H1 (cell line): ENCODE data around the gene TMEM82. TPM values are rescaled to one million over a fixed set of nuclear protein-coding genes. Genes with fewer than 3 reads are reported as not detected.
A peak's percentile ranks its signal among the peaks of the same experiment; 100 is the strongest.

Experiments used
- CTCF ChIA-PET: fragments of 300-600 bp; sonication (Branson Sonifier 250); formaldehyde crosslinking; loops from one replicate; lab custom pipeline; 2021; ENCODE audit not compliant: partially characterized antibody; lab: Charles Lee
- POLR2A ChIA-PET: fragments of 300-600 bp; sonication (Branson Sonifier 250); formaldehyde crosslinking; loops from one replicate; lab custom pipeline; 2021; ENCODE audit warnings: inconsistent platforms; ENCODE audit not compliant: partially characterized antibody; lab: Charles Lee
- DNase-seq, 2 experiments: peaks; one replicate each; pipeline versions ENCODE4 v3.0.0 to v3.0.0-alpha.2; 2010 to 2022; ENCODE audit warnings: low spot score in 2 of 2, low read depth in 1 of 2, mixed read lengths in 1 of 2
- FAIRE-seq: peaks from 2 replicates; lab custom pipeline; 2011; peaks lifted over from hg19 to GRCh38; lab: Jason Lieb, UNC
- H2AFZ ChIP-seq: 2 replicates; pipeline ENCODE4 v1.8.1; 2012; ENCODE audit warnings: low read length, inconsistent platforms
- H2AK5ac ChIP-seq: 2 replicates; pipeline ENCODE4 v1.6.1; 2013; ENCODE audit warnings: low read depth, low read length
- H2BK120ac ChIP-seq: replicated peaks from 2 replicates; pipeline ENCODE3; 2013; ENCODE audit warnings: low read depth, low read length, inconsistent platforms
- H2BK12ac ChIP-seq: 2 replicates; pipeline ENCODE4 v1.6.1; 2013; ENCODE audit warnings: low read depth, low read length
- H2BK15ac ChIP-seq: 2 replicates; pipeline ENCODE4 v1.6.1; 2013; ENCODE audit warnings: low read length
- H2BK20ac ChIP-seq: 2 replicates; pipeline ENCODE4 v1.6.1; 2013; ENCODE audit warnings: low read length
- H2BK5ac ChIP-seq: 2 replicates; pipeline ENCODE4 v1.6.1; 2013; ENCODE audit warnings: low read depth, low read length
- H3K14ac ChIP-seq: 2 replicates; pipeline ENCODE4 v1.6.1; 2013; ENCODE audit warnings: inconsistent platforms; ENCODE audit not compliant: insufficient read length
- H3K18ac ChIP-seq: 2 replicates; pipeline ENCODE4 v1.6.1; 2013; ENCODE audit warnings: low read length; ENCODE audit errors: extremely low read depth
- H3K23ac ChIP-seq: 2 replicates; pipeline ENCODE4 v1.6.1; 2013; ENCODE audit warnings: inconsistent platforms; ENCODE audit not compliant: insufficient read length
- H3K23me2 ChIP-seq: 2 replicates; pipeline ENCODE4 v1.6.1; 2013; ENCODE audit warnings: low read depth, low read length
- H3K27ac ChIP-seq: 2 replicates; pipeline ENCODE4 v1.6.1; 2011; ENCODE audit warnings: low read depth, low read length, inconsistent platforms
- H3K27me3 ChIP-seq, 4 experiments: replicated peaks in 1 of 4; 1 replicate in 1 of 4; 2 replicates in 3 of 4; pipeline versions ENCODE4 v1.6.1 to v1.8.1; 2011 to 2013; ENCODE audit warnings: low read length in 3 of 4, mild to moderate bottlenecking in 3 of 4, inconsistent platforms in 2 of 4, mixed read lengths in 2 of 4, moderate library complexity in 1 of 4; ENCODE audit not compliant: control insufficient read depth in 3 of 4, insufficient read depth in 3 of 4; ENCODE audit errors: extremely low read depth in 1 of 4
- H3K36me3 ChIP-seq, 4 experiments: 2 replicates each; pipeline versions ENCODE4 v1.6.1 to v1.8.1; 2011 to 2013; ENCODE audit warnings: mild to moderate bottlenecking in 4 of 4, low read length in 3 of 4, moderate library complexity in 2 of 4, control low read depth in 1 of 4, inconsistent platforms in 1 of 4; ENCODE audit not compliant: insufficient read depth in 4 of 4, control insufficient read depth in 2 of 4
- H3K4ac ChIP-seq: replicated peaks from 2 replicates; pipeline ENCODE3; 2013; ENCODE audit warnings: low read length, low read depth, mixed read lengths, inconsistent platforms; ENCODE audit not compliant: insufficient read length
- H3K4me1 ChIP-seq, 4 experiments: replicated peaks in 1 of 4; 1 replicate in 1 of 4; 2 replicates in 3 of 4; pipeline versions ENCODE4 v1.6.1 to v1.8.1; 2011 to 2013; ENCODE audit warnings: low read length in 3 of 4, inconsistent platforms in 2 of 4, mixed read lengths in 1 of 4; ENCODE audit not compliant: insufficient read depth in 4 of 4, control insufficient read depth in 3 of 4
- H3K4me2 ChIP-seq, 2 experiments: 2 replicates each; pipeline versions ENCODE4 v1.6.1 to v1.8.1; 2011 to 2013; ENCODE audit warnings: low read depth in 2 of 2, low read length in 2 of 2, control low read depth in 1 of 2, inconsistent platforms in 1 of 2, mild to moderate bottlenecking in 1 of 2; ENCODE audit not compliant: insufficient read depth in 1 of 2
- H3K4me3 ChIP-seq, 4 experiments: fragments of 200-600, 300-600 bp in 1 of 4; sonication (generic), shearing (Covaris generic), sonication (Bioruptor Twin) in 1 of 4; 2 replicates each; pipeline versions ENCODE4 v1.5.1 to v1.8.1; 2011 to 2016; ENCODE audit warnings: low read length in 4 of 4, low read depth in 3 of 4, control low read depth in 2 of 4, inconsistent platforms in 2 of 4, mild to moderate bottlenecking in 2 of 4, mixed read lengths in 1 of 4, moderate library complexity in 1 of 4; ENCODE audit not compliant: insufficient read depth in 2 of 4; ENCODE audit errors: extremely low read depth in 1 of 4
- H3K56ac ChIP-seq: replicated peaks from 2 replicates; pipeline ENCODE3; 2013; ENCODE audit warnings: low read depth, mild to moderate bottlenecking, mixed read lengths, low read length, inconsistent platforms; ENCODE audit not compliant: insufficient read length
- H3K79me1 ChIP-seq: 2 replicates; pipeline ENCODE4 v1.6.1; 2013; ENCODE audit warnings: low read depth, low read length, control low read depth
- H3K79me2 ChIP-seq, 2 experiments: 2 replicates each; pipeline versions ENCODE4 v1.6.1 to v1.8.1; 2012 to 2013; ENCODE audit warnings: low read length in 2 of 2, mild to moderate bottlenecking in 2 of 2, inconsistent platforms in 1 of 2; ENCODE audit not compliant: insufficient read depth in 2 of 2, control insufficient read depth in 1 of 2
- H3K9ac ChIP-seq, 4 experiments: replicated peaks in 1 of 4; 1 replicate in 1 of 4; 2 replicates in 3 of 4; pipeline versions ENCODE4 v1.6.1 to v1.8.1; 2011 to 2013; ENCODE audit warnings: low read depth in 3 of 4, low read length in 3 of 4, control low read depth in 2 of 4, mild to moderate bottlenecking in 2 of 4, moderate library complexity in 2 of 4, inconsistent platforms in 1 of 4; ENCODE audit errors: extremely low read depth in 1 of 4
- H3K9me3 ChIP-seq, 2 experiments: 2 replicates each; pipeline versions ENCODE4 v1.6.1 to v1.8.1; 2012 to 2013; ENCODE audit warnings: mild to moderate bottlenecking in 2 of 2, moderate library complexity in 2 of 2, control low read depth in 1 of 2, inconsistent platforms in 1 of 2, low read depth in 1 of 2, low read length in 1 of 2, mixed read lengths in 1 of 2; ENCODE audit not compliant: insufficient read depth in 2 of 2
- H4K20me1 ChIP-seq, 2 experiments: replicated peaks in 1 of 2; 2 replicates each; pipeline versions ENCODE3 to v1.8.1; 2011 to 2013; ENCODE audit warnings: inconsistent platforms in 2 of 2, low read length in 2 of 2, mild to moderate bottlenecking in 1 of 2; ENCODE audit not compliant: insufficient read depth in 2 of 2, control insufficient read depth in 1 of 2
- H4K5ac ChIP-seq: 2 replicates; pipeline ENCODE4 v1.6.1; 2013; ENCODE audit warnings: low read length, low read depth, mixed read lengths, inconsistent platforms; ENCODE audit not compliant: insufficient read length
- H4K8ac ChIP-seq: 2 replicates; pipeline ENCODE4 v1.8.0; 2013; ENCODE audit warnings: mild to moderate bottlenecking, moderate library complexity, low read length, inconsistent platforms; ENCODE audit not compliant: insufficient read depth; ENCODE audit errors: extremely low read depth
- H4K91ac ChIP-seq: replicated peaks from 2 replicates; pipeline ENCODE3; 2013; ENCODE audit warnings: low read length, mixed read lengths, inconsistent platforms; ENCODE audit not compliant: insufficient read length
- CBX8 ChIP-seq: fragments of 300-800, 300-1000 bp; sonication (generic); IDR thresholded peaks from 2 replicates; pipeline ENCODE4 v1.7.1; 2016; ENCODE audit warnings: low read depth, low read length, borderline replicate concordance
- CREB1 ChIP-seq: IDR thresholded peaks from 2 replicates; pipeline ENCODE4 v1.6.1; 2012; ENCODE audit warnings: inconsistent platforms
- HDAC6 ChIP-seq: IDR thresholded peaks from one replicate; pipeline ENCODE4 v1.7.1; 2012; ENCODE audit warnings: low read depth, mild to moderate bottlenecking, inconsistent platforms, low read length, moderate library complexity
- KDM5A ChIP-seq: fragments of 200-600 bp; IDR thresholded peaks from 2 replicates; pipeline ENCODE4 v1.7.1; 2012; ENCODE audit warnings: mild to moderate bottlenecking, low read length, inconsistent platforms, mixed read lengths
- POU5F1 ChIP-seq: IDR thresholded peaks from 2 replicates; pipeline ENCODE4 v1.6.1; 2011; ENCODE audit warnings: low read depth, mild to moderate bottlenecking, low read length, moderate library complexity
- RFX5 ChIP-seq: IDR thresholded peaks from 2 replicates; pipeline ENCODE4 v1.6.1; 2011; ENCODE audit warnings: low read depth, low read length, improper control_type of control experiment, borderline replicate concordance
- RNF2 ChIP-seq: fragments of 200-900, 300-1000 bp; sonication (generic); IDR thresholded peaks from 2 replicates; pipeline ENCODE4 v1.7.1; 2016; ENCODE audit warnings: borderline replicate concordance, low read depth, mild to moderate bottlenecking, antibody characterized with exemption, low read length; ENCODE audit not compliant: poor library complexity, severe bottlenecking; ENCODE audit errors: missing control alignments
- RXRA ChIP-seq: IDR thresholded peaks from 2 replicates; pipeline ENCODE4 v1.6.1; 2011; ENCODE audit warnings: low read depth, mild to moderate bottlenecking, low read length, moderate library complexity; ENCODE audit not compliant: insufficient read depth
- SIN3A ChIP-seq, 2 experiments: IDR thresholded peaks in 1 of 2; conservative IDR thresholded peaks in 1 of 2; 2 replicates each; pipeline ENCODE4 v1.6.1; 2011 to 2012; ENCODE audit warnings: low read length in 2 of 2, improper control_type of control experiment in 1 of 2, low read depth in 1 of 2, mild to moderate bottlenecking in 1 of 2
- SP2 ChIP-seq: IDR thresholded peaks from 2 replicates; pipeline ENCODE4 v1.6.1; 2012; ENCODE audit warnings: mild to moderate bottlenecking, low read length, inconsistent platforms
- SUZ12 ChIP-seq: fragments of 200-600 bp; sonication (generic); IDR thresholded peaks from 2 replicates; pipeline ENCODE4 v1.6.1; 2012; ENCODE audit warnings: mild to moderate bottlenecking, inconsistent platforms, low read length, moderate library complexity, mixed read lengths
- TAF1 ChIP-seq: IDR thresholded peaks from 2 replicates; pipeline ENCODE4 v1.6.1; 2011; ENCODE audit warnings: mild to moderate bottlenecking, low read depth, low read length
- YY1 ChIP-seq: IDR thresholded peaks from 2 replicates; pipeline ENCODE4 v1.6.1; 2011; ENCODE audit warnings: low read depth, mild to moderate bottlenecking, low read length
- WGBS, 2 experiments: shearing (Covaris generic) in 1 of 2; methylation state at CpG; one replicate each; pipeline versions ENCODE4 v1.1.6 to v1.1.7; 2013 to 2015; ENCODE audit warnings: low lambda C conversion rate in 2 of 2, mixed read lengths in 2 of 2, inconsistent platforms in 1 of 2, low coverage in 1 of 2, missing lambda C conversion rate in 1 of 2; ENCODE audit not compliant: insufficient replicate concordance in 2 of 2, insufficient coverage in 1 of 2, insufficient read length in 1 of 2; ENCODE audit errors: extremely low coverage in 1 of 2, missing lambda C conversion rate in 1 of 2; 5-methylcytosine and 5-hydroxymethylcytosine counted together
- polyA plus RNA-seq, 7 experiments: library from polyadenylated mRNA; depleted of rRNA in 3 of 7; stranded (reverse) in 5 of 7; unstranded in 2 of 7; fragments of >200 nt in 5 of 7; fragments of 200-250 nt in 2 of 7; gene quantifications; 1 replicate in 5 of 7; 2 replicates in 1 of 7; 4 replicates in 1 of 7; pipeline versions ENCODE4 v1.2.1 to v1.2.3, GENCODE V29; 2011 to 2013; ENCODE audit warnings: missing spikeins in 2 of 7, mixed read lengths in 2 of 7
- total RNA-seq: library from RNA; stranded (reverse); fragmentation: NEBNext Ultra II Directional; extraction: Animal tissue kit (Norgen Biotek cat#: 25700); gene quantifications from 2 replicates; pipeline ENCODE4 v1.2.1, GENCODE V29; 2021

TMEM82 gene
- total and polyA plus RNA-seq, 2 of the 8 experiments (the other 6 are each of a cell fraction or from before 2014, with no cell fraction given) = 0.32 to 2.1 TPM

- H3K9me3 ChIP-seq = no peaks in the 10 kb centered on the region
- no peak overlapping the region for H3K4me2 ChIP-seq
- no peak overlapping the region for H3K23ac ChIP-seq
- no peak overlapping the region for H2AFZ ChIP-seq
- H3K18ac ChIP-seq = no peak overlapping the region
- POLR2A ChIA-PET = interaction anchor here (0.6 kb wide), 1 partner anchor 90 kb away, joined by 3 read pairs; no protein-coding TSS in a partner anchor
- H3K27ac ChIP-seq = no peak overlapping the region
- no peak overlapping the region for H2BK20ac ChIP-seq
- H3K36me3 ChIP-seq = peaks cover 4 to 20% (median 13%) of the 10 kb centered on the region in 4 experiments; a peak in 6 of 8 replicates
- peaks cover 0 to 3% of the 10 kb centered on the region in 2 experiments for H4K20me1 ChIP-seq
- H2BK15ac ChIP-seq = no peak overlapping the region
- H3K4ac ChIP-seq = no peak overlapping the region
- no peaks in the 10 kb centered on the region for H3K79me2 ChIP-seq
- no peak overlapping the region for H2AK5ac ChIP-seq
- no peaks in the 10 kb centered on the region; a peak in 1 of 7 replicates for H3K27me3 ChIP-seq
- no peak overlapping the region for H2BK12ac ChIP-seq
- H4K91ac ChIP-seq = no peak overlapping the region
- no peak overlapping the region for H2BK5ac ChIP-seq
- FAIRE-seq = no peak
- H4K8ac ChIP-seq = peak overlapping the region; percentile 51
- DNase-seq = no peak
- H3K14ac ChIP-seq = no peak overlapping the region
- H4K5ac ChIP-seq = no peak overlapping the region
- H3K9ac ChIP-seq = no peak overlapping the region
- no peaks in the 10 kb centered on the region for H3K4me1 ChIP-seq
- WGBS, 2 experiments = 93% methylated on average over 22 of the region's 23 CpGs; no CpG with 5 or more reads in 1 of the 2 experiments
- CTCF ChIA-PET = interaction anchor here (0.5 to 1.2 kb wide), 2 partner anchors 46 to 768 kb away, joined by 3 read pairs; no protein-coding TSS in a partner anchor
- H3K79me1 ChIP-seq = no peaks in the 10 kb centered on the region
- no peak overlapping the region for H3K56ac ChIP-seq
- no peak overlapping the region for H3K4me3 ChIP-seq
- H3K23me2 ChIP-seq = no peaks in the 10 kb centered on the region
- no peak overlapping the region for H2BK120ac ChIP-seq
- TF ChIP-seq TAF1 (no peak), SIN3A (conservative IDR thresholded peaks at IDR 0.05 in 1 of 2, IDR thresholded peaks at IDR 0.05 in 1 of 2; ENCODE audit: low read depth in 1 of 2, low read length in 2 of 2) (no peak), RNF2 (no peak), KDM5A (no peak), SP2 (no peak), YY1 (no peak), POU5F1 (no peak), CBX8 (no peak), HDAC6 (no peak), SUZ12 (no peak), CREB1 (no peak), RFX5 (no peak), RXRA (no peak)
Measured at GRCh38 chr1:15727866-15728534, 14.3 kb upstream of the TMEM82 start.
